ENCODE results near the gene MFNG. TPM values are rescaled to one million over a fixed set of nuclear protein-coding genes. Genes with fewer than 3 reads are reported as not detected.

MFNG gene
- total RNA-seq, 3 donors from 2014 or later: 9.4 to 20.6 (median 17.8) TPM

DNA sequence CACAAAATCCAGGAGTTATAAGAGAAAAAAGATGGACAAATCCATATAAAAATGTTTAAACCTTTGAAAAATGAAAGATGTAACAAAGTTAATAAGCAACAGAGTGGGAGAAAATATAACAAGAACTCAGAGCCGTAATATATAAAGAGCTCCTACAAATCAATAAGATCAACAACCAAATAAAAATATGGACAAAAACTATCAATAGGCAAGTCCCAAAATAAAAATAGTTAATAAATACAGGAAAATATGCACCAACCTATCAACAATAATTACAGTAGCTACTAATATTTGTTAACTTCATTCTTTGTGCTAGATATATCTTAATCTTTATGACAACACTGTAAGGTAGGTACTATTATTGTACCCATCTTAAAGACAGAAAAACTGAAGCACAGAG is 30.3 kb upstream of the MFNG start:
- H3K4me1 ChIP-seq: peaks cover 0 to 4% of the 10 kb centered on the region in 2 donors
- H3K27me3 ChIP-seq: no peaks in the 10 kb centered on the region

DNA sequence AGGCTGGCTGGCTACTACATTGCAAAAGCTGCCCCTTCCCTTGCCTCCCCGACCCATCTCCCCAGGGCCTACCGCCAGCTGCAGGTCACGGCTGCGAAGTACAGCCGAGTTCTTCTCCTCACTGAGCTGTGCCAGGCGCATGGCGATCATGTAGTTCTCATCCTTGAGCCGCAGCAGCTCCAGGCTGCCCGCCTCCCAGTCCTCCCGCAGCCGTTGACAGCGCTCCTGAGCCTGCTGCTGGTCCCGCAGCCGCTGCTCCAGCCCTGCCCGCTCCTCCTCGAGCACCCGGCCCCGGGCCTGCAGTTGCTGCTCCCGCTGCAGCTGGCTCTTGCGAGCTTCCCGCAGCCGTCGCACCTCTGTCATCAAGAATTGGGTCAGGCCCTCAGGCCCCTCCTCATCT is 29.7 kb upstream of the MFNG start:
- DNase-seq (ENCODE audit: low spot score in 2 of 2): no peak
- Histone ChIP-seq H3K4me3 (no peak overlapping the region), H3K36me3 (no peaks in the 10 kb centered on the region), H3K27me3 (no peaks in the 10 kb centered on the region), H3K27ac (no peak overlapping the region), H3K4me1 (peaks cover 0 to 4% of the 10 kb centered on the region in 2 donors), H3K9me3 (no peaks in the 10 kb centered on the region)
- no peak for TF ChIP-seq POLR2AphosphoS5 (IDR thresholded peaks at IDR 0.05)
- TF ChIP-seq, protein P1, sequence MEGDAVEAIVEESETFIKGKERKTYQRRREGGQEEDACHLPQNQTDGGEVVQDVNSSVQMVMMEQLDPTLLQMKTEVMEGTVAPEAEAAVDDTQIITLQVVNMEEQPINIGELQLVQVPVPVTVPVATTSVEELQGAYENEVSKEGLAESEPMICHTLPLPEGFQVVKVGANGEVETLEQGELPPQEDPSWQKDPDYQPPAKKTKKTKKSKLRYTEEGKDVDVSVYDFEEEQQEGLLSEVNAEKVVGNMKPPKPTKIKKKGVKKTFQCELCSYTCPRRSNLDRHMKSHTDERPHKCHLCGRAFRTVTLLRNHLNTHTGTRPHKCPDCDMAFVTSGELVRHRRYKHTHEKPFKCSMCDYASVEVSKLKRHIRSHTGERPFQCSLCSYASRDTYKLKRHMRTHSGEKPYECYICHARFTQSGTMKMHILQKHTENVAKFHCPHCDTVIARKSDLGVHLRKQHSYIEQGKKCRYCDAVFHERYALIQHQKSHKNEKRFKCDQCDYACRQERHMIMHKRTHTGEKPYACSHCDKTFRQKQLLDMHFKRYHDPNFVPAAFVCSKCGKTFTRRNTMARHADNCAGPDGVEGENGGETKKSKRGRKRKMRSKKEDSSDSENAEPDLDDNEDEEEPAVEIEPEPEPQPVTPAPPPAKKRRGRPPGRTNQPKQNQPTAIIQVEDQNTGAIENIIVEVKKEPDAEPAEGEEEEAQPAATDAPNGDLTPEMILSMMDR (IDR thresholded peaks at IDR 0.05): no peak
- no peak for TF ChIP-seq POLR2A (IDR thresholded peaks at IDR 0.05)
- intact Hi-C loops (cut with DNase I; ENCODE audit: low total_unique reads): no loop called here

More for the DNA sequence above, 30.3 kb upstream of the MFNG start:
- TF ChIP-seq POLR2AphosphoS5 (IDR thresholded peaks at IDR 0.05) (no peak), POLR2A (IDR thresholded peaks at IDR 0.05) (no peak)
- TF ChIP-seq, protein P1 (IDR thresholded peaks at IDR 0.05): no peak
- Histone ChIP-seq H3K9me3 (no peaks in the 10 kb centered on the region), H3K27ac (no peak overlapping the region), H3K36me3 (no peaks in the 10 kb centered on the region), H3K4me3 (no peak overlapping the region)
- no peak for DNase-seq (ENCODE audit: low spot score in 2 of 2)
- intact Hi-C loops (cut with DNase I; ENCODE audit: low total_unique reads): no loop called here

DNA sequence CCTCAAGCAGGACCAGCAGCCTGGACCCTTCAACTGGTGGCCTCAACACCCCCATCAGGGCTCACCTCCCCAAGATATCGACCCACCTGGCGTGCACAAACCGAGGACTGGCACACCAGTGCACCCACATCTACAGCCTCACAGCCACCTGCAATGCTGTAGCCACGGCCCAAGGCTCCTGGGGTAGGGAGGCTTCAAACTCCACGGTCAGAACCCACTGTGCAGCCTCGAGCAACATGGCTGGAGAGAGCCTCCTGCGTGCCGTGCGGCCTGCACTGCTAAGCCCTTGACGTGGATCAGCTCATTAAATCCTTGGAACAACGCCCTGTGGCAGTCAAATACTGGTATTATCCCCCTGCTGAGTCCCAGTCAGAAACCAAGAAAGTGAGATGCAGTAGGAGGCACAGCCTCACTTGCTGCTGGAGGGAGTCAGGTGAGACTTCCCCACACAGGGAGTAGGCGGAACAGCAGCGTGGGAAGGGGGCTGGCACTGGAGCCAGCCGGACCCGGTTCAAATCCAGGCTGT is 28.4 kb upstream of the MFNG start:
- Histone ChIP-seq H3K4me3 (no peak overlapping the region), H3K36me3 (no peaks in the 10 kb centered on the region), H3K9me3 (no peaks in the 10 kb centered on the region), H3K27ac (no peak overlapping the region), H3K4me1 (peaks cover 0 to 4% of the 10 kb centered on the region in 2 donors), H3K27me3 (no peaks in the 10 kb centered on the region)
- no peak for TF ChIP-seq POLR2AphosphoS5 (IDR thresholded peaks at IDR 0.05)
- TF ChIP-seq, protein P1 (IDR thresholded peaks at IDR 0.05): no peak
- TF ChIP-seq POLR2A (IDR thresholded peaks at IDR 0.05): no peak
- DNase-seq (ENCODE audit: low spot score in 2 of 2): no peak
- intact Hi-C loops (cut with DNase I; ENCODE audit: low total_unique reads): no loop called here

DNA sequence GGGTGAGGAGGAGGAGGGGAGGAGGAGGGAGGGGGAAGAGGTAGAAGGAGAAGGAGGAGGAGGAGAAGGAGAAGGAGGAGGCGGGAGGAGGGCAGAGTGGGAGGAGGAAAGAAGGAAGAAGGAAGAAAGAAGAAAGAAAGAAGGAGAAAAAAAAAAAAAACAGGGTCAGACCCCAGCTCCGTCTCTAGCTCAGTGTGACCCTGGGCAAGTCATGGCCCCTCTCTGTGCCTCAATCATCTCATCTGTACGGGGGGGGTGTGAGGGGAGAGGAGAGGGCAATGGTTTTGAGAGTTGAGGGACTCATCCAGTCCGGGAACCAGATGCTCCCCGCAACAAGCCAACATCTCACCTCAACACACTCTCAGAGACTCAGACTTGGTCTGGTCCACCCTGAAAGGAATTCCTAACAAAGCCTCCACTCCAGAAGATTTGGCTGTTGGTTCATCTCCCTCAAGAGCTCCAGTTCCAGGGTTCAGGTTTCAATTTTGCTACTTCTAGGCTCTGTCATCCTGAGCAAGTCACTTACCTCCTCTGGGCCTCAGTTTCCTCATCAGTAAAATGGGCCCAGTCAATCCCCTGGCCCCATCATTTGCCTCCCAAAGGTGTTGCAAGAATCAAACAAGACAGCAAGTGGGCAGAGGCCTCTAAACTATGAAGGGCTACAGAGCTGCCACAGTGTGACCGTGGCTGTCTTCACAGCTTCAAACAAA is 25.4 kb upstream of the MFNG start:
- H3K4me1 ChIP-seq: peaks cover 0 to 4% of the 10 kb centered on the region in 2 donors
- H3K27ac ChIP-seq: peak overlapping the region; percentile 82 to 83
- H3K9me3 ChIP-seq: no peaks in the 10 kb centered on the region
- intact Hi-C loops (cut with DNase I; ENCODE audit: low total_unique reads): no loop called here
- no peak for TF ChIP-seq POLR2A (IDR thresholded peaks at IDR 0.05)
- TF ChIP-seq POLR2AphosphoS5 (IDR thresholded peaks at IDR 0.05): no peak
- TF ChIP-seq, protein P1 (IDR thresholded peaks at IDR 0.05): no peak
- no peaks in the 10 kb centered on the region for H3K27me3 ChIP-seq
- H3K36me3 ChIP-seq: no peaks in the 10 kb centered on the region
- DNase-seq (ENCODE audit: low spot score in 2 of 2): no peak
- H3K4me3 ChIP-seq: no peak overlapping the region

DNA sequence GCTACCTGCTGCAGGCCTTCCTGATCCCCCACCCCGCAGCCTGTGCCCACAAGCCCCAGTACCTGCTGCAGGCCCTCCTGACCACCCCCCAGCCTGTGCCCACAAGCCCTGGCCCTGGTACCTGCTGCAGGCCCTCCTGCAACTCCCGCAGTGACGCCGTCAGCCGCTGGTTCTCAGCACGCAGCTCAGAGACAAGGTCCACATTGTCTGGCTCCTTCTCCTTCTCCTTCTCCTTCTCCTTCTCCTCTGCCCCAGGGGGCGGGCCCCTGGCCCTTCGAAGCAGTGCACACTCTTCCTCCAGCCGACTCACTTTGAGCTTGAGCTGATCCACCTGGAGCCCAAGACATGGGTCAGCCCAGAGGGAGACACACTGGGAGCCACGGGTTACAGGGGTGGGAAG is 23.9 kb upstream of the MFNG start:
- Histone ChIP-seq H3K27me3 (no peaks in the 10 kb centered on the region), H3K9me3 (no peaks in the 10 kb centered on the region), H3K4me1 (peaks cover 0 to 4% of the 10 kb centered on the region in 2 donors), H3K27ac (no peak overlapping the region), H3K4me3 (no peak overlapping the region), H3K36me3 (no peaks in the 10 kb centered on the region)
- intact Hi-C loops (cut with DNase I; ENCODE audit: low total_unique reads): no loop called here
- TF ChIP-seq POLR2A (IDR thresholded peaks at IDR 0.05): no peak
- TF ChIP-seq, protein P1 (IDR thresholded peaks at IDR 0.05): no peak
- TF ChIP-seq POLR2AphosphoS5 (IDR thresholded peaks at IDR 0.05): no peak
- no peak for DNase-seq (ENCODE audit: low spot score in 2 of 2)
